ENCODE data around the gene MOCS2. TPM values are rescaled to one million over a fixed set of nuclear protein-coding genes. Genes with fewer than 3 reads are reported as not detected.

The MOCS2 gene
- total RNA-seq, 4 donors from 2014 or later = 68.7 to 117 (median 86.4) TPM

- H3K9me3 ChIP-seq = no peaks in the 10 kb centered on the region
- TF ChIP-seq POLR2A (IDR thresholded peaks at IDR 0.05) = no peak
- ATAC-seq = no peak
- peaks cover 0 to 31% of the 10 kb centered on the region in 2 donors for H3K36me3 ChIP-seq
- H3K4me3 ChIP-seq = no peak overlapping the region
- no peak overlapping the region for H3K27ac ChIP-seq
- H3K4me1 ChIP-seq = no peaks in the 10 kb centered on the region
- no peaks in the 10 kb centered on the region for H3K27me3 ChIP-seq
Observed at GRCh38 chr5:53083927-53084326, 25.6 kb downstream of the MOCS2 start.

GRCh38 chr5:53080271-53080670, 29.3 kb downstream of the MOCS2 start:
- Histone ChIP-seq H3K27ac (no peak overlapping the region), H3K4me3 (no peak overlapping the region), H3K9me3 (no peaks in the 10 kb centered on the region), H3K27me3 (no peaks in the 10 kb centered on the region), H3K4me1 (no peaks in the 10 kb centered on the region), H3K36me3 (peaks cover 0 to 62% of the 10 kb centered on the region in 2 donors)
- no peak for ATAC-seq
- WGBS, 2 donors (ENCODE audit: low coverage in 1 of 2) = 90 to 92% methylated on average over 4 of the region's 4 CpGs
- TF ChIP-seq EP300 (IDR thresholded peaks at IDR 0.05) = no peak
- no peak for TF ChIP-seq POLR2AphosphoS5 (IDR thresholded peaks at IDR 0.05)
- TF ChIP-seq POLR2A (IDR thresholded peaks at IDR 0.05) = no peak
- no peak for TF ChIP-seq CTCF (IDR thresholded peaks at IDR 0.05)

GRCh38 chr5:53076014-53076583, 33.5 kb downstream of the MOCS2 start:
- no peak for ATAC-seq
- peaks cover 0 to 85% of the 10 kb centered on the region in 2 donors for H3K36me3 ChIP-seq
- H3K27me3 ChIP-seq = no peaks in the 10 kb centered on the region
- no peak overlapping the region for H3K27ac ChIP-seq
- no peaks in the 10 kb centered on the region for H3K9me3 ChIP-seq
- peaks cover 0 to 4% (median 0%) of the 10 kb centered on the region in 3 donors for H3K4me1 ChIP-seq
- H3K4me3 ChIP-seq = no peak overlapping the region
- TF ChIP-seq EP300 (IDR thresholded peaks at IDR 0.05) (no peak), POLR2A (IDR thresholded peaks at IDR 0.05) (no peak), POLR2AphosphoS5 (IDR thresholded peaks at IDR 0.05) (no peak), CTCF (IDR thresholded peaks at IDR 0.05) (no peak)
- 13 to 75% methylated on average over 1 to 2 of the region's 2 CpGs for WGBS, 2 donors (ENCODE audit: low coverage in 1 of 2)

GRCh38 chr5:53073348-53073747, 36.2 kb downstream of the MOCS2 start:
- TF ChIP-seq CTCF (IDR thresholded peaks at IDR 0.05) = no peak
- WGBS, 2 donors (ENCODE audit: low coverage in 1 of 2) = 54 to 66% methylated on average over 2 of the region's 2 CpGs
- no peaks in the 10 kb centered on the region for H3K27me3 ChIP-seq
- peaks cover 0 to 4% (median 0%) of the 10 kb centered on the region in 3 donors for H3K4me1 ChIP-seq
- no peak for ATAC-seq
- H3K27ac ChIP-seq = no peak overlapping the region
- H3K4me3 ChIP-seq = no peak overlapping the region
- H3K36me3 ChIP-seq = peaks cover 0 to 76% of the 10 kb centered on the region in 2 donors
- no peaks in the 10 kb centered on the region for H3K9me3 ChIP-seq

GRCh38 chr5:53071738-53072137, 37.8 kb downstream of the MOCS2 start:
- no peak for ATAC-seq

More at GRCh38 chr5:53071738-53072137, 37.8 kb downstream of the MOCS2 start:
- Histone ChIP-seq H3K4me1 (peaks cover 0 to 4% (median 0%) of the 10 kb centered on the region in 3 donors), H3K27ac (no peak overlapping the region), H3K4me3 (no peak overlapping the region), H3K27me3 (no peaks in the 10 kb centered on the region), H3K36me3 (peaks cover 0 to 73% of the 10 kb centered on the region in 2 donors), H3K9me3 (no peaks in the 10 kb centered on the region)
- 66 to 69% methylated on average over 2 of the region's 2 CpGs for WGBS, 2 donors (ENCODE audit: low coverage in 1 of 2)
- TF ChIP-seq EP300 (IDR thresholded peaks at IDR 0.05) = no peak
- TF ChIP-seq POLR2AphosphoS5 (IDR thresholded peaks at IDR 0.05) = no peak
- TF ChIP-seq POLR2A (IDR thresholded peaks at IDR 0.05) = no peak
- no peak for TF ChIP-seq CTCF (IDR thresholded peaks at IDR 0.05)
